ENCODE data around the gene KMO.

GRCh38 chr1:241532162-241532531 is at the start of gene KMO:
- TF ChIP-seq BHLHE40 (IDR thresholded peaks at IDR 0.05; ENCODE audit: borderline replicate concordance) (no peak), LEF1 (IDR thresholded peaks at IDR 0.05; ENCODE audit: borderline replicate concordance) (no peak), L3MBTL2 (conservative IDR thresholded peaks at IDR 0.05) (no peak), NFRKB (IDR thresholded peaks at IDR 0.05) (no peak), FOXK2 (IDR thresholded peaks at IDR 0.05) (no peak), ELF4 (IDR thresholded peaks at IDR 0.05) (no peak), SUZ12 (IDR thresholded peaks at IDR 0.05) (no peak), FOXA1 (IDR thresholded peaks at IDR 0.05) (no peak), CTBP1 (IDR thresholded peaks at IDR 0.05; ENCODE audit: borderline replicate concordance) (no peak), TARDBP (IDR thresholded peaks at IDR 0.05) (no peak), ZNF384 (IDR thresholded peaks at IDR 0.05) (no peak)
